Suprapubic skin (tissue), 4 donors: ENCODE results near the gene ITGA6. TPM values are rescaled to one million over a fixed set of nuclear protein-coding genes. Genes with fewer than 3 reads are reported as not detected.

Experiments used
- DNase-seq, 2 donors: peaks; one replicate each; pipeline ENCODE4 v3.0.0-alpha.2; 2019; ENCODE audit warnings: low spot score in 2 of 2
- H3K27ac ChIP-seq: fragments of 200-600 bp; sonication (generic); one replicate; pipeline ENCODE4 v1.5.1; 2019
- H3K27me3 ChIP-seq: fragments of 200-600 bp; sonication (generic); one replicate; pipeline ENCODE4 v1.5.1; 2019
- H3K36me3 ChIP-seq: fragments of 200-600 bp; sonication (generic); one replicate; pipeline ENCODE4 v1.5.1; 2019
- H3K4me1 ChIP-seq: fragments of 200-600 bp; sonication (generic); one replicate; pipeline ENCODE4 v1.5.1; 2019
- H3K4me3 ChIP-seq: fragments of 200-600 bp; sonication (generic); one replicate; pipeline ENCODE4 v1.5.1; 2019; ENCODE audit warnings: mild to moderate bottlenecking
- H3K9me3 ChIP-seq: fragments of 200-600 bp; sonication (generic); one replicate; pipeline ENCODE4 v1.5.1; 2019
- CTCF ChIP-seq, 2 donors: fragments of 200-600 bp in 1 of 2; fragments of 450-650 bp in 1 of 2; sonication (generic) in 1 of 2; IDR thresholded peaks; one replicate each; pipeline ENCODE4 v1.5.1; 2016 to 2019; ENCODE audit warnings: antibody characterized with exemption in 2 of 2, mild to moderate bottlenecking in 1 of 2, moderate library complexity in 1 of 2
- EP300 ChIP-seq: sonication (generic); formaldehyde crosslinking; IDR thresholded peaks from one replicate; pipeline ENCODE4 v1.6.1; 2017; ENCODE audit warnings: antibody characterized with exemption
- POLR2A ChIP-seq, 2 donors: fragments of 450-650 bp; IDR thresholded peaks; one replicate each; pipeline ENCODE4 v1.6.1; 2017; ENCODE audit warnings: antibody characterized with exemption in 2 of 2, mild to moderate bottlenecking in 2 of 2, moderate library complexity in 2 of 2
- POLR2AphosphoS5 ChIP-seq, 3 donors: sonication (generic); formaldehyde crosslinking; IDR thresholded peaks; one replicate each; pipeline ENCODE4 v1.6.1; 2017; ENCODE audit warnings: antibody characterized with exemption in 3 of 3
- WGBS: methylation state at CpG from one replicate; pipeline ENCODE4 v1.1.5; 2018; 5-methylcytosine and 5-hydroxymethylcytosine counted together
- total RNA-seq, 4 donors: library from RNA; depleted of rRNA; stranded (reverse); fragments of >200 nt; gene quantifications; one replicate each; pipeline ENCODE4 v1.1.0, GENCODE V29; 2016

The ITGA6 gene
- total RNA-seq, 4 donors from 2014 or later = 89.6 to 204 (median 161) TPM

DNA sequence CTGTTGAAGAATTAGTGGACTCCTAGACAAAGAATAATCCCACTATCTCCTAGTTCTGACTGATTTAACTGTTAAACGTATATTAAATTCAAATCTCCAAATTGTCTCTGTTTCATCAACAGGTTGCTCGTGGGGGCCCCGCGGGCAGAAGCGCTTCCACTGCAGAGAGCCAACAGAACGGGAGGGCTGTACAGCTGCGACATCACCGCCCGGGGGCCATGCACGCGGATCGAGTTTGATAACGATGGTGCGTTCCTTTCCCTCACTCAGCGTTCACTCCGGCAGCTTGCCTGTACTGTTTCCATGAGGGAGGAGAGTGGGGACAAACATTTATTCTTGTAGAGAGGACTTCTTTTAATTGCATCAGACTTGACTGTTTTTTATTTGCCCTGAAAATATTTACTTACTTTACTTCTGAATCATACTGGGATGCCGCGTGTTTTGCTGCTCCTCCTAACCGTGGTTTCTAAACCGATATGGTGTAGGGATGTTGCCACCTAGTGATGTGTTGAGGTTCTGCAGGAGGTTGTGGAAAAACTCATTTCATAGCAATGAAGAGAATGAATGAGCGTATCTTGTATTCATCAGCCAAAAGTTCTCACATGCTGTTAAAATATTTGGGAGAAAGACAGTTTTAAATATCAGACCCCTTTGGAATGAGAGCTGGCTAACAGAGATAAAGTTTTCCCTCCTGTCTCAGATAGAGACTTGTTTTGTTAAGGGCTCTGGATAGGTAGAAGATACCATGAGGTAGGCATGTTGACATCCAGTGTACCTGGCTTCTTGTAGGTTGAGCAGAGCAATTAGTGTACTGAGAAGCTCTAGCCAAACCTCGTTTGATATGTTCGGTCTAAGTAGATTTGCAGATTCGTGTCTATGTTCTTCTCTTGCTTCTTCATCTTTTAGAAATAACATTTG lies 38.3 kb downstream of the ITGA6 start:
- Histone ChIP-seq H3K4me3 (peak overlapping the region; percentile 34), H3K9me3 (no peaks in the 10 kb centered on the region), H3K27ac (peak overlapping the region; percentile 41), H3K36me3 (peaks cover 22% of the 10 kb centered on the region), H3K4me1 (peaks cover 47% of the 10 kb centered on the region), H3K27me3 (no peaks in the 10 kb centered on the region)
- peak; percentile 72 to 85 for DNase-seq
- 35% methylated on average over 24 of the region's 24 CpGs for WGBS
- TF ChIP-seq POLR2AphosphoS5 (IDR thresholded peaks at IDR 0.05) (no peak), CTCF (IDR thresholded peaks at IDR 0.05) (peak; percentile 73 to 76), EP300 (no peak), POLR2A (IDR thresholded peaks at IDR 0.05) (no peak)

DNA sequence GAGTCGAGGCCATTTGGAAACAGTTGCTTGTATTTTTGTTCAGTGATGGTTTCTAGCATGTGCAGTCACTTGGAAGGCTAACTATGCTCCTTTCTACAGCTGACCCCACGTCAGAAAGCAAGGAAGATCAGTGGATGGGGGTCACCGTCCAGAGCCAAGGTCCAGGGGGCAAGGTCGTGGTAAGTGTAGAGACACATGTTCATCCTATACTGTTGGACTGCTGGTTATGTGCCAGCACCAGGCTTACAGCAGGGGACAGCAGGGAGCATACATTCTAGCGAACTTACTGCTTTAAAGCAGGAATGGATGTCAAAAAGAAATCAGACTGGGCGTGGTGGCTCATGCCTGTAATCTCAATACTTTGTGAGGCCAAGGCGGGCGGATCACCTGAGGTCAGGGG lies 40.0 kb downstream of the ITGA6 start:
- WGBS = 68% methylated on average over 8 of the region's 8 CpGs
- Histone ChIP-seq H3K27me3 (no peaks in the 10 kb centered on the region), H3K4me3 (no peak overlapping the region), H3K4me1 (peaks cover 36% of the 10 kb centered on the region), H3K27ac (no peak overlapping the region), H3K9me3 (no peaks in the 10 kb centered on the region), H3K36me3 (peaks cover 33% of the 10 kb centered on the region)
- no peak for DNase-seq
- TF ChIP-seq POLR2A (IDR thresholded peaks at IDR 0.05) (no peak), POLR2AphosphoS5 (IDR thresholded peaks at IDR 0.05) (no peak), EP300 (no peak), CTCF (IDR thresholded peaks at IDR 0.05) (no peak)

GRCh38 chr2:172470958-172471922 lies 43.9 kb downstream of the ITGA6 start:
- no peaks in the 10 kb centered on the region for H3K9me3 ChIP-seq
- no peak for TF ChIP-seq POLR2A (IDR thresholded peaks at IDR 0.05)
- no peak for TF ChIP-seq CTCF (IDR thresholded peaks at IDR 0.05)
- TF ChIP-seq EP300 = no peak
- no peak for TF ChIP-seq POLR2AphosphoS5 (IDR thresholded peaks at IDR 0.05)
- H3K27ac ChIP-seq = no peak overlapping the region
- no peaks in the 10 kb centered on the region for H3K4me1 ChIP-seq
- H3K27me3 ChIP-seq = no peaks in the 10 kb centered on the region
- H3K36me3 ChIP-seq = peaks cover 49% of the 10 kb centered on the region
- no peak for DNase-seq
- H3K4me3 ChIP-seq = no peak overlapping the region
- 88% methylated on average over 11 of the region's 11 CpGs for WGBS

DNA sequence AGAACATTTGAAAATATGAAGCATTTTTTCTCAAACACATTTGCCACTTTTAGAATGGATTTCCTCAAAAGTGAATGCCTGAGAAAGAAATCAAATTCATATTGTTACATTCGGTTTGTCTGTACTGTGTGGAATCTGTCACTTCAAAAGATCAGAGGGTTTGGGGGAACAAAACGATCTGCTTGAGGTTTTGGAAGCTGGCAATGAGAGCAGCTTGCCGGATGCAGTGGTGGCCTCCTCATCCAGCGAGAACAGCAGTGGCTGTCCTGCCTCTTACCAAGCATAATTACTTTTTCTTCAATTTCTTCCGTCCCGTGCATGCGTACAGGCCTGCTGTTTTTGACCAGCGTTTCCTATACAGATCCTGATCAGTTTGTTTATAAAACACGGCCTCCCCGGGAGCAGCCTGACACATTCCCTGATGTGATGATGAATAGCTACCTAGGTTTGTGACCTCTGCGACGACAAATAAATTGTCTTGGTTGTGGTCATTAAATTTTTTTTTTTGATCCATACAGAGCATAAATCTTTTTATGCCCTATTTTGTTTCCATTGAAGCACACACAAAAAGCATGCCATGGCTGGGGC lies 45.2 kb downstream of the ITGA6 start:
- no peak for DNase-seq
- Histone ChIP-seq H3K27me3 (no peaks in the 10 kb centered on the region), H3K4me3 (no peak overlapping the region), H3K36me3 (peaks cover 39% of the 10 kb centered on the region), H3K9me3 (no peaks in the 10 kb centered on the region), H3K4me1 (no peaks in the 10 kb centered on the region), H3K27ac (no peak overlapping the region)
- TF ChIP-seq POLR2AphosphoS5 (IDR thresholded peaks at IDR 0.05) (no peak), POLR2A (IDR thresholded peaks at IDR 0.05) (no peak), EP300 (no peak), CTCF (IDR thresholded peaks at IDR 0.05) (no peak)
- WGBS = 63% methylated on average over 12 of the region's 12 CpGs
